ENCODE measurements around the gene DGKZ.

DNA sequence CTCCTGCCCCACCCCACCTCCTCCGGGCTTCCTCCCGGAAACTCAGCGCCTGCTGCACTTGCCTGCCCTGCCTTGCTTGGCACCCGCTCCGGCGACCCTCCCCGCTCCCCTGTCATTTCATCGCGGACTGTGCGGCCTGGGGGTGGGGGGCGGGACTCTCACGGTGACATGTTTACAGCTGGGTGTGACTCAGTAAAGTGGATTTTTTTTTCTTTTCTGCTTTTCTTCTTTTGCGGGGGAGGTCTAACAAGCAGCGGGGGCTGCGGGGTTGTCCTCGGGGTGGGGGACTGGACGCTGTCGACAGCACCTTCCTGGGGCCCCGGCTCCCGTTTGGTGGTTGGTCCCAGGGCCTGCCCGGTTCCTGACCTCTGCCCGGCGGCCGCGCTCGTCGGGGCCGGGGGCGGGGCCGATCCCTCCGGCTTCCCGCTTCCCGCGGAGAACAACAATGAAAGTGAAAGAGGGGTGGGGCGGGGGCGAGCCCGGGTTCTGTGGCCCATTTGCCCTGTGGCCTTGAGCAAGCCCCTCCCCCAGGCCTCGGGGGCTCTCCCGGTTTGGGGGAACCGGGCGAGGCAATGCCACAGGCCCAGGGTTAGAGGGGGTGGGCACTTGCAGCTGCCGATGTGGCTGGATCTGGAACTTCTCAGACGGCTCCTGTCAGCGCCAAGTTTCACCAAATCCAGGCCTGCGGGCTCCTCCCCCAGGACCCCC lies 33.2 kb downstream of the DGKZ start:
- TF ChIP-seq REST (IDR thresholded peaks at IDR 0.05; ENCODE audit: borderline replicate concordance in 1 of 2, low read depth in 1 of 2, low read length in 2 of 2) (no peak), FOSL1 (CRISPR knock-in tag; IDR thresholded peaks at IDR 0.05; ENCODE audit: borderline replicate concordance) (no peak), ZNF615 (CRISPR knock-in tag; IDR thresholded peaks at IDR 0.05; ENCODE audit: borderline replicate concordance) (no peak), FOXM1 (CRISPR knock-in tag; IDR thresholded peaks at IDR 0.05) (no peak), PAX8 (CRISPR knock-in tag; IDR thresholded peaks at IDR 0.05; ENCODE audit: borderline replicate concordance) (no peak), POLR2A (IDR thresholded peaks at IDR 0.05; ENCODE audit: insufficient read depth in 1 of 2, low read depth in 2 of 2, low read length in 2 of 2) (no peak), SIN3A (IDR thresholded peaks at IDR 0.05; ENCODE audit: borderline replicate concordance, low read depth, low read length) (no peak), TCF12 (IDR thresholded peaks at IDR 0.05) (no peak), TCF12 (CRISPR knock-in tag; IDR thresholded peaks at IDR 0.05) (no peak), ZNF10 (CRISPR knock-in tag; IDR thresholded peaks at IDR 0.05; ENCODE audit: borderline replicate concordance, low read depth) (no peak), SPEN (CRISPR knock-in tag; IDR thresholded peaks at IDR 0.05; ENCODE audit: low read depth) (peak; percentile 56; the same call in 1 of the 2 replicates), GABPB1 (CRISPR knock-in tag; IDR thresholded peaks at IDR 0.05) (peak; percentile 55; the same call in 1 of the 2 replicates)
- TF ChIP-seq, protein P1, sequence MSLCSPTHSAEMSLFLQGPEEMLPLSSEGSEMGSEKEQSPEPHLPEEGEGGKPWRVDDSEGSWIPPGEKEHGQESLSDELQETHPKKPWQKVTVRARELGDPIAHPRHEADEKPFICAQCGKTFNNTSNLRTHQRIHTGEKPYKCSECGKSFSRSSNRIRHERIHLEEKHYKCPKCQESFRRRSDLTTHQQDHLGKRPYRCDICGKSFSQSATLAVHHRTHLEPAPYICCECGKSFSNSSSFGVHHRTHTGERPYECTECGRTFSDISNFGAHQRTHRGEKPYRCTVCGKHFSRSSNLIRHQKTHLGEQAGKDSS (CRISPR knock-in tag; IDR thresholded peaks at IDR 0.05; ENCODE audit: borderline replicate concordance, low read depth): no peak

Measured in HepG2 (cell line).